Caki2 (cell line): ENCODE results near the gene CALD1. TPM values are rescaled to one million over a fixed set of nuclear protein-coding genes. Genes with fewer than 3 reads are reported as not detected.

Source experiments
- DNase-seq: peaks from one replicate; pipeline ENCODE4 v3.0.0-alpha.2; 2015; ENCODE audit warnings: low read depth
- in situ Hi-C: cut with HindIII; loops from 2 replicates; pipeline ENCODE4 v1.10.0; 2016; ENCODE audit warnings: low sequenced_read_pairs, low pct_unique_long_range_greater_than_20kb, mixed read lengths
- total RNA-seq: library from RNA; depleted of rRNA; stranded (reverse); fragments of >200 nt; shearing (Covaris generic); gene quantifications from 2 replicates; pipeline ENCODE4 v1.2.3, GENCODE V29; 2014; ENCODE audit warnings: low replicate concordance

CALD1 gene
- total RNA-seq, 1 experiment from 2014 or later = 11.1 TPM

DNA sequence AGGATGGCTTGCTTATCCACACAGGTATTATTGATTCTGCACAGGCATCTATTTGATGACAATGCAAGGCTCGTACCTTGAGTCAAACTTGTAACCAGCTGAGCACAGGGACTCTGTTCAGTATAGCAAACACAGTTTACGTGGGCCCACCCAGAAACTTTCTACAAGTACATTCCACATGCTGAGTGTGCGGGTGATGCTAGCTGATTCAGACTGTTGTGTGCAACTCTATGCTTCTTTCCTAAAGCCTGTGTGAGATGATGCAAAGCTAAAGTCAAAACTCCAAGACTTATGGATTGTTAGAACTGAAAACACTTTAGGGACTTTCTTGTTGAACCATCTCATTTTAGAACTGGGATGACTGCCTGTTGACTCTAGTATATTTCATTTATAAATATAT lies 21.5 kb upstream of the CALD1 start:
- in situ Hi-C loops = no loop called here
- DNase-seq = no peak

DNA sequence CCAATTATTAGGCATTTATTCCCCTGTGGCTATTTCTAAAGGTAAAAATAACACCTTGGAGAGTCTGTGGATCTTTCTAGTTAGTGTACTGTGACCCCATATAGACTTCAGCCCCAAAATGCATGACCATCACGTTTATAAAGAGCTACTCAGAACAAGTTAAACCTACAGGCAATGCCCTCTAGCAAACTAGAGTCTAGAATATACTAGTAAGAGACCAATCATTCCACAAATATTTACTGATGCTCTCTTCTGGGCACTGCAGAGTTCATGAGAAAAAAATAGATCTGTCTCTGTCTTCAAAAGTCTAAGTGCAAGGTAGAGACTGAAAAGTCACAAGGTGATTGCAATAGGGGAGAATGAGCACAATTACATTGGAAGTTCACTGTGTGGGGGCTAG lies 20.5 kb upstream of the CALD1 start:
- DNase-seq = no peak
- in situ Hi-C loops = no loop called here

DNA sequence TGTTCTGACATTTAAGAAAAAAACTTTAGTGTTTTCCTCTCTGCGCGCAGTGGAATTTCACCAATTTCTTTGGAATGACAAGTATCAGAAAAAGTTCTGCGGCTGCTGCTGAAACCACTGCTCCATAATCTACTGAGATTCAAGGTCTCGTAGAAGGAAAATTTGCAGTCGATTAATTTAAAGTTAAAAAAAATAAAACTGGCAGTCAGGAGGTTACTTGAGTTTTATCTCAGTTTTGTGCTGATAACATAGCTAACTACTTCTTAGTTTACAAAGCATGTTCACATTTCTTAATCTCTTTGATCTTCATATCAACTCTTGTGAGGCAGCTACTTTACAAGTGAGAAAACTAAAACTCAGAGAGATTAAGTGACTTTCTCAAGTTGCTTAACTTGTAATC lies 18.2 kb upstream of the CALD1 start:
- no peak for DNase-seq
- in situ Hi-C loops = no loop called here

DNA sequence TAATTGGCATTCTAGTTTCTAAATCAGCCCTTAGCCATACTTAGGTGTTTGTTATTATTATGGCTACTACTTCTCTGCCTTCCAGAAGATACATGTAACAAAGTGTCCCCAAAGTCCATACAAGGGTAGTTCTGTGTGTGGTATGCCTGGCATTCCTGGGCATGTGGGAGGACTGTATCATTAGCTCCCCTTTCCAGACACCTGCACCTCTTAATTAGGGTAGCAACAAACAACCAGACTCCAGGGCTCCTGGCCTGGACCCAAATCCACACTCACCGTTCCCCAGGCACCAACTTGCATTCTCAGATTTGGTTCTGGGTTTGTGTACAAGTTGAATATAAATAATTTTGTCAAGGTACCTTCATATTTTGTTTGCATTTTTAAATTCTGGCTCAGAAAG lies 15.5 kb upstream of the CALD1 start:
- in situ Hi-C loops = no loop called here
- no peak for DNase-seq

DNA sequence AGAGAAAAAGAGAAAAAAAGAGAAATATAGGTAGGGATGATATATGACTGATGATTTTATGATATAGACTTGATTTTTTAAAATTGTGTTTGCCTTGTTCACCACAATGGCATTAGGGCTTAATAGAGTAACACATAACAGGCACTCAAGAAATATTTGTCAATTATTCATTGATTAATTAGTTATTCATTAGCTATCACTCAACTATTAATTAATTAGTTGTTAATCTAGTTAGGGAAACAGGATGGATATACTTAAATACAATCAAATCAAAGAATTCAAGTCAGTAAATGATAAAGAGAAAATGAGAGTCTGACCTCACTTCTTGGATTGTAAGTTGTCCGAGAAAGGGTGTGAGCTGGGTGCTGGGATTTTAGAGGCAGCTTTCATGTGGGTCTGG lies 15.1 kb upstream of the CALD1 start:
- in situ Hi-C loops = no loop called here
- DNase-seq = no peak

DNA sequence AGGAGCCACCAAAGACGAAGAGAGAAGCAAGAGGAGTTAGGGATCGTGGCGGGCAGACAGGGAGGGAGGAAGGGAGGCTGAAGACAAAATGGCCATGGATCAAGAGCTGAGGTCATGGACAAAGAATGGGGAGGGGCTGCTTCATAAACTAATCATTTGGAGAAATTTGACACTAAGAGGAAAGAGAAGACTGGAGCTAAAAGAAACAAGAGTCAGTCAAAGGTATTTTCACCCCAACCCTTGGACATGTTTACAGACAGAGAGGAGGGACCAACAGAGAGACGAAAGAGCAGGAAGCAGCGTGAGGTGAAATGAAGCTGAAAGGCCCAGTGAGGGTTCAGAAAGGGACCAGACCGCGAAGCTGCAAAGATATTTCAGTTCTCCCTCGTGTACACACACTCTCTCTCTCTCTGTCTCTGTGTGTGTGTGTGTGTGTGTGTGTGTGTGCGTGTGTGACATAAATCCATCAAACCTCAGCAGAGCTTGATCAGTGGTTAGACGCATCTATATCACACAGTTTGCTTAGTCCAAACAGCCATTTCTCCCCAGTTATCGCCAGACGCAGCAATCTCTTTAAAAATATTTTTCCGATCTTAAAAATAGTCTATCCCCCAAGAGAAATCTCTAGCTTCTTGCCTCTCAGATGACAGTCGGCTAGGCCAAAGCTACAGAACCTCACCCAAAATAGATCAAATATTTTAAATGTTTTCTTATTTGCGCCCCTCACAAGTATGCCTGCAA lies 12.5 kb upstream of the CALD1 start:
- in situ Hi-C loops = no loop called here
- DNase-seq = peak; percentile 6

DNA sequence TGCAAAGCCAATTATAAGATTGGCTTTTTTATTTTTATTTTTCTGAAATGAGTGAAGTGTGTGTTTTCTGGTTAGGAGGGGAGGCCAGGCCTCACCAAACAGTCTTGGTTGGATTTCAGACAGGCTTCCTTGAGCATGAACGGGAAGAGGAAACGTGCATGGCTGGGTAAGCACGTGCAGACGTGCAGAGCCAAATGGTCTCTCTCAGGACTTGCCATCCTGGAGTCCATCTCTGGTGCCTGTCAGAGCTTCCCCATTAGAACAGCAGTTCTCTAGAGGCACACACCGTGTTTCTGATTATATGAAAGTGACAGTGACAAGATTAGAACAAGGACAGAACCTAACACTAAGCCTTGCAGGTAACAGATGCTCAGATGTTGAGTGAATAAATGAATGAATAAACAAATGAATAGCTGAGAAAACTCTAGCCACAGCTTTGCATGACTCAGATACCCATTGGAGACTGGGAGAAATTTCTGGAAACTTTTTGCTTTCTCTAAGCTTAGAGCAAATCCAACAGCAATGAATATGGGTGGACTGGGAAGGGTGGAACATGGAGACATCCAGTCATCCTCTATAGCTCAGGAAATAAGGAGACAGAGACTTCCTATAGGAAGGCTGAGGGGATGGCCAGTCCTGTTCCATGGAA lies 11.8 kb upstream of the CALD1 start:
- in situ Hi-C loops = no loop called here
- DNase-seq = no peak

DNA sequence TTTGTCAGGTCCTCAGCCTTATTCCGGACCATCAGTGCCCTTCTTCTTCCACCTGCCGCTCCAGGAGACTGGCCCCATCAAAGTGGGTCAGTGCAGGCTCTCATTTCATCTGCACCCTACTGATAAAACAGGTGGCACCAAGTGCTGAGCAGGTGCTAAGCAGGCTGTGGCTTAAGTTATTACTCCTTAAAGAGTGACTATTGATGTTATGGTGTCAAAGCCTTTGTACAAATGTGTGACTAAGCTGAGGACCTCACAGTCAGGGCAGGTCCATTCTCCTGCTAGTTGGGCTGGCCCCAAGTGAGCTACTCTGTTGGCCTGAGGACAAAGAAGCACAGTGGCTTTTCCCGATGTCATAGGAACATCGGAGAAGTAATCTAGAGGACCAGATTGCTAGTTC lies 11.2 kb upstream of the CALD1 start:
- in situ Hi-C loops = no loop called here
- no peak for DNase-seq

DNA sequence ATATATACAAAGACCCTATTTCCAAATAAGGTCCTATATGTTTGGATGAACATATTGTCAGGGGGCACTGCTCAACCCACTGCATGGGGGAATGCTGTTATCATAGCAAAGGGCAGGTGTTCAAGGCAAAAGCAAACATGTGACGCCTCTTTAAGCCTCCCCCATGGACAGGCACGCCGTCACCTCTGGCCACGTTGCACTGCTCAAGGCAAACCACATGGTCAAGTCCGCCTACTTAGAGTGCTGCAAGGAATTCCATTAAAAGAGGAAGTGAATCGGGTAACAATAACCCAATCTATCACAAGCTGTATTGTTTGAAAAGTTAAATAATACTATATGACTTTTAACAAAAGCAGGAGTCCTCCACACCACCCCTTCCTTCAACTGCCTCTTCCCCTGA lies 8.8 kb upstream of the CALD1 start:
- no peak for DNase-seq
- in situ Hi-C loops = no loop called here

DNA sequence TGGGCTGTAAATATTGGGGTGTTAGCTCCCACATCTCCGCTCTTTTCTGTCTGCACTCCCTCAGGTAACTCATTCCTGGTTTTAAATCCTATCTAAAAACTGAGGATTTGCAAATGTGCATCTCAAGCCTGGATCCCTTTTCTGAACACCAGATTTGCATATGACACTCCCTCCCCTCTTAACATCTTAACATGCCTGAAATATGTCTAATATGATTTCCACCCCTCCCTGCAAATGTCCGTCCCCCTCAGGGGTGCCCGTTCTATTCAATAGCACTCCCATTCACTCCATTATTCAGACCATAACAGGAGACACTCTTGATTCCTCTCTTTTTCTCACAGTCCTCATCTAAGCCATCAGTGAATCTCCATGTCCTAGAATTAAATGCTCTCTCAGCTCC lies 8.3 kb upstream of the CALD1 start:
- in situ Hi-C loops = no loop called here
- no peak for DNase-seq

DNA sequence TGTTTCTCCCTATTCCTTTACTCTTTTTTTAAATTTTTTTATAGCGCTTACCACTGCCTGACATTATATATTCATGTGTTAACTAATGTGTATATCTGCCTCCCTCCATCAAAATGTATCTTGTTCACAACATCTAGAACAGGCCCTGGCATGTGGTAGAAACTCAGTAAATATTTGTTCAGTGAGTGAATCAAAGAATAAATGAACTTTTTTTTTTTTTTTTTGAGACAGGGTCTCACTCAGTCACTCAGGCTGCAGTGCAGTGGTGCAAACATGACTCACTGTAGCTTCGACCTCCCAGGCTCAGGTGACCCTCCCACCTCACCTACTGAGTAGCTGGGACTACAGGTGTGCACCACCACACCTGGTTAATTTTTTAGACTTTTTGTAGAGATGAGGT lies 7.5 kb upstream of the CALD1 start:
- in situ Hi-C loops = no loop called here
- DNase-seq = no peak

DNA sequence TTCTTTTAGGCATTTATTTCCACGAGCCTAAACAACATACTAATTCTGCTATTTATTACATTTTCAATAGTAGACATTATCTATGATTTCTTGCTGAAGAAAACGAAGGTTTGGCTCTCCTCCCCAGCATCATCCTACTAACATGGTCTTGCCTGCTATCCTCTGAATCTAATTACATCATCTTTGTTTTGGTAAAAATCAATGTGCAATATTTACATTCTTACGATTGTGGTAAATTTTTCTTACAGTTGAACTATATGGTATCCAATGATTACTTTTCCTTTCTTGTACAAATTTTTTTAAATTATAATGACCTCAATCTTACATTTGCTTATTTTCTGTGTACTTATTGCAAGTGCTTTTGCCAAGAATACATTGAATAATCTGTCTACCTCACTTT lies 7.0 kb upstream of the CALD1 start:
- in situ Hi-C loops = no loop called here
- DNase-seq = no peak

DNA sequence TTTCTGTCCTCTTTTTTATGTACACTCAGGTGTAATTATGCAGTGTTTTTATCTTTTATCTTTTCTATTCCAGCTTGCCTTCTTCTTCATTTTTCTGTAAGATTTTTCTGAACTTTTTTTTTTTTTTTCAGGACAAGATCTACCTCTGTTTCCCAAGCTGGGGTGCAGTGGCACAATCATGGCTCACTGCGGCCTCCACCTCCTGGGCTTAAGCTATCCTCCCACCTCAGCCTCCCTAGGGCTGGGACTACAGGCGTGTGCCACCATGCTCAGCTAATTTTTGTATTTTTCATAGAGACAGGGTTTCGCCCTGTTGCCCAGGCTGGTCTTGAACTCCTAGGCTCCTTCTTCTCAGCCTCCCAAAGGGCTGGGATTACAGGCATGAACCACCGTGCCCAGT lies 6.3 kb upstream of the CALD1 start:
- in situ Hi-C loops = no loop called here
- DNase-seq = no peak

DNA sequence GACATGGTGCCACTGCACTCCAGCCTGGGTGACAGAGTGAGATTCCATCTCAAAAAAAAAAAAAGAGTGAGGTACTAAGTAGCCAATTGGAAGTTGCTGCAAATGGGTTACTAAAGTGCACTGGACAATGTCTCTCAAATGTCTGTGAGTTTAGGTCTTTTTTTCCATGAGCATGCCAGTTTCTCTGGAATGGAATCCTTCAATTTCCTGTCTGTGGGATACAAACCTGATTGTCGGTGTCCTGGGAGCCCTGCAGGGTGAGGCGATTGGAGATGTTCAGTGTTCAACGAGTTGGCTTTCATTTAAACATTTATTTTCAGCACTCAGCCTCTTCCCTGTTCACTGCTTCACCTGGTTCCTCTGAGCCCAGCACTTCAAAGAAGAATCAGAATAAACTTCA lies 5.3 kb upstream of the CALD1 start:
- in situ Hi-C loops = no loop called here

DNA sequence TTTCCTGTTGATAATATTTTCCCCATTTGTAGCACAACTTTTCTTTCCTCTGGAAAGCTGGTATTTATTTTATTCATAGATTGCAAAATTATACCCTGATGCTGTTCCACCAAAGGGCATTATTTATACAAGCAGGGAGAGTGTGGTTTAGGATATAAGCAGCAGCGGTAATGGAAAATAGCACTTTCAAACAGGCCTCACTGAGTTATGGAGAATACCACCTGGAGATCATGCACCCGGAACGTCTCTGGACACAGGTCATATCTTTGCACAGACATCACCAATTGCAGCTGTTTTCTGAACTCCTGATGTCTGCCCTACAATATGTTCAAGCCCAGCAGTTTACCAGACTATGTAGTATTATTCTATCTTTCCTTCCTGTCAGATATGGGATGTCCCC lies 2.0 kb upstream of the CALD1 start:
- in situ Hi-C loops = no loop called here

More for the DNA sequence above, 5.3 kb upstream of the CALD1 start:
- DNase-seq = no peak

DNA sequence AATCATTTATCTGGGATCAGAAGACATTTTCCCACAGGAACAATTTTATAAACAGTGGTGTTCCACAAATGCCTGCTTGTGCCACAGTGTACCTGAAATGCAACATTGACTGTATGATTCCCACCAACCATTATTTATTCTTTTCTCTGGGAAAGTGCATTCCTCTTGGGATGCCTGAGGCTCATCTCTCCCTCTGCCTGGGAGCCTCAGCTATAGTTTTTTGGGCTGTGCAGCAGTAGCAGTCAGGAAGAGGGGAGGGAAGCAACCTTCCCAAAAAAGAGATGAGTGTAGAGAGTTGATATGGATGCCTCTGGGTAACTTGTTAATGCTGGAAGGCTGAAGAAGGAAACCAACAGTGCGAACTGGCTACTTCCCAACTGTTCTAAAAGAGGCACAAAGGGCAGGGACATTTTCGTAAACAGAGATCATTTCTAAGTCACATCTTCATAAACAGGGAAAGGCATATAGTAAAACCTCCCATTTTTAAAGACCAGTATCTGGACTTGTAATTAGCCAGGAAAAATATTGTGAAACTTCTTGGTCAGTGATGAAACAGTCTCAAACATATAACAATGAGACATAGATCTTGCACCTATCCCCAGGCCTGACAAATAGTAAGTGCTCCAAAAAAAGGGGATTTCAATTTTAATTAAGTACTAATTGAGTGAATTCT lies 1.4 kb upstream of the CALD1 start:
- in situ Hi-C loops = no loop called here
- DNase-seq = no peak

More for the DNA sequence above, 2.0 kb upstream of the CALD1 start:
- no peak for DNase-seq

DNA sequence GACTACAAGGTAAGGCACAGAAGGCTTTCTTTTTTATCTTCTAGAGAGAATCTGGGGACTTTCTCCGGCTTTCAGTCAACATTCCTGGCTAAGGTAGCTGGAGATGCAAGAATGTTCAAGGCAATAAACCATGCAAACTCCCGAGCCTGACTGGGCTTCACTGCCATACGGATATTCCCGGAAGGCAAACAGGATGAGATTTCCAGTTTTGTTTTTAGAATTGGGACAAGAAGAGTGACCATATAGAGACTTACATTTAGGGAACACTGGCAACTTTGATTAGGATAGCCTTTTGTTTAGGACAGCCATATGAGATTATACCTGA lies 269 bp downstream of the CALD1 start:
- DNase-seq = no peak
- in situ Hi-C loops = no loop called here

DNA sequence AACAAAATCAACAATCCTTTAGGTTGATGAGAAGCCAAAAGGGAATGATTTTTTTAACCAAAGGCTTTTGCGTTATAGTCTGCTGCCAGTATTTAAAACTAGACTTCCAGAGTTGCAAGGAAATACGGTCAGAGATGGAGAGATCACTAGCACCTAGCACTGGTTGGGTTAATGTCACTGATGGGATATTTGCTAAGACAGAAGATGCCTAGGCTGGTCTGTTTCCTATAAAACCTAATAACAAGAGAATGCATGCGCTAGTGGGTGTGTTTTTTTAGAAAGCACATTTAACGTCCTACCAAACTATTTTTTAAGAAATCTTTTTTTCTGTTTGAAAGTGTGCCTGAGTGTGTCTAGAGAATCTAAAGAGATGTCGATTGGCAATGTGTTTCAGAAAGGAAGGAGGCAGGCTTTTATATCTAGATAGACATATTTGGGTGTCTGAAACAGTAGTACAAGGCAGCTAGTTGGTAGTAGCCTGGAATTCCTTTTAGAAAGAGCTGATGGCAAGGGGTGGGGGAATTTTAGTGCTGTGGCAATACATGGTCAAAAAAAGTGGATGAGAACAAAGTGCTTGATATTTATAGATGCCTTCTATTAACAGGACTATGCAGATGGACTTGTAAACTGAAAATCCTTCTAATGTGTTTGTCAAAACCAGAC lies 863 bp downstream of the CALD1 start:
- in situ Hi-C loops = no loop called here
- DNase-seq = no peak

DNA sequence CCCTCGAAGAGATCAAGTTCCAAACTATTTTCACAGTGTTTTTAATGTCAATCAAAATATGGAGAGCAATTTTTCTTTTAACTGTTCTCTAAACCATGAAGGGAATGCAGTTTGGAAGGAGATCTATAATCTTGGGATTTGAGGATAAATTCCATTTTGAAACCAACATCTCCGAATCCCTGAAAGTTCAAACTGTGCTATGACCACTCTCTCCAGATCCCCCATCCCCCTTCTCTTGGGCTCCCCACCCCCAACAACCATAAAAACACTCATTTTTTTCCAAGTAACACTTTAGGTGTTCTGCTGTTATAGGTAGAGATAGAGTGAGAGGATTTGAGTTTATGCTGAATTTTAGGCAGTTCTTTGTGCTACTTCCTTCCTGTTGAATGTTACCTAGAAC lies 1.7 kb downstream of the CALD1 start:
- in situ Hi-C loops = no loop called here
- DNase-seq = no peak
